ENCODE measurements around the gene ARHGEF33. TPM values are rescaled to one million over a fixed set of nuclear protein-coding genes. Genes with fewer than 3 reads are reported as not detected.

The ARHGEF33 gene
- total RNA-seq, 2 donors from 2014 or later: 0.58 TPM; not detected in 1

- ATAC-seq (replicated peaks): no peak
- H3K4me1 Mint-ChIP-seq: no peaks in the 10 kb centered on the region
- no peaks in the 10 kb centered on the region for H3K9me3 Mint-ChIP-seq
- no peaks in the 10 kb centered on the region for H3K36me3 Mint-ChIP-seq (ENCODE audit: low read depth)
- no peak overlapping the region for H3K27ac Mint-ChIP-seq
- H3K4me3 Mint-ChIP-seq: no peak overlapping the region
- no peaks in the 10 kb centered on the region for H3K27me3 Mint-ChIP-seq
Observed at GRCh38 chr2:38889045-38889444, 630 bp upstream of the ARHGEF33 start.

GRCh38 chr2:38892819-38893218 is 3.1 kb downstream of the ARHGEF33 start:
- ATAC-seq (replicated peaks): peak; percentile 45

DNA sequence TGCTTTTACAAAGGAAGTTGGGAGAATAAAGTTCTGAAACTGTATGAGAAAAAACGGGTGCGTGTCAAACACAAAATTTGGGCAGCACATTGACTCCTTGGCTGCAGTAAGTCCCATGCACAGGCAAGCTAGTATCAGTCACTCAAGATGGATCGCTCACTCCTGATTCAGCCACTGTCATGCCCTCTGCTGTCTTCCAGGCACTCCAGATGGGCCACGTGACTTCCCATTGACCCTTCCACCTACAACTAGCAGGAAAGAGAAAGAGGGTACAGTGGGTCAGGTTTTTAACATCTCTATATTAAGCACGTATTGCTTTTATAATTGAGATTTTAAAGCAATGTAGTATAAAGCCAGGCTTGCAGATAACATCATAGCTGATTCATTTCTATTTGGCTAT is 8.6 kb downstream of the ARHGEF33 start:
- Mint-ChIP-seq H3K27me3 (no peaks in the 10 kb centered on the region), H3K36me3 (ENCODE audit: low read depth) (no peaks in the 10 kb centered on the region), H3K27ac (no peak overlapping the region), H3K9me3 (no peaks in the 10 kb centered on the region), H3K4me1 (no peaks in the 10 kb centered on the region), H3K4me3 (no peak overlapping the region)
- no peak for ATAC-seq (replicated peaks)

More at GRCh38 chr2:38892819-38893218, 3.1 kb downstream of the ARHGEF33 start:
- Mint-ChIP-seq H3K4me3 (no peak overlapping the region), H3K27ac (no peak overlapping the region), H3K9me3 (no peaks in the 10 kb centered on the region), H3K4me1 (no peaks in the 10 kb centered on the region), H3K36me3 (ENCODE audit: low read depth) (no peaks in the 10 kb centered on the region), H3K27me3 (no peaks in the 10 kb centered on the region)

DNA sequence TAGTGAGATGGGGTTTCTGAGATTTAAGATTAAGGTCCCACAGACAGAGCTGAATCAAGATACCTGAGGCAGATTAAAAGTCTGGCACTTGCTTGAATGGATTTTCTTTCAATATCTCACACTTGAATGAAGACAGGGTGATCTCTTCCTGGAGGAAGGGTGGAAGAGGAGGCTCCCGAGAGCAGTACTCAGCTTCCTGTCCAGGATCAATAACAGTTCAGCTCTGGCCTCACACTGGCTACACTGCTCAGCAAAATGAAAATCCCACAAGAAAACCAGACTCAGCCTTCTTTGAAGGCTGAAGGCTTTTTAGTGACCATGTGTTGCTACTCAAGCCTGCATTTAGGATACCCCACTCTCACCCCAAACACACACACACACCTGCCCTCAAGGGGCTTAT is 11.1 kb downstream of the ARHGEF33 start:
- Mint-ChIP-seq H3K27ac (no peak overlapping the region), H3K9me3 (no peaks in the 10 kb centered on the region), H3K4me1 (no peaks in the 10 kb centered on the region), H3K27me3 (no peaks in the 10 kb centered on the region), H3K36me3 (ENCODE audit: low read depth) (no peaks in the 10 kb centered on the region), H3K4me3 (no peak overlapping the region)
- ATAC-seq (replicated peaks): no peak

GRCh38 chr2:38905251-38905650 is 15.6 kb downstream of the ARHGEF33 start:
- no peaks in the 10 kb centered on the region for H3K36me3 Mint-ChIP-seq (ENCODE audit: low read depth)
- no peak for ATAC-seq (replicated peaks)
- H3K9me3 Mint-ChIP-seq: no peaks in the 10 kb centered on the region
- peaks cover 25% of the 10 kb centered on the region for H3K4me1 Mint-ChIP-seq
- no peak overlapping the region for H3K4me3 Mint-ChIP-seq
- H3K27me3 Mint-ChIP-seq: no peaks in the 10 kb centered on the region
- H3K27ac Mint-ChIP-seq: peak overlapping the region; percentile 33

- no peaks in the 10 kb centered on the region for H3K27me3 Mint-ChIP-seq
- H3K4me1 Mint-ChIP-seq: peaks cover 25% of the 10 kb centered on the region
- no peaks in the 10 kb centered on the region for H3K36me3 Mint-ChIP-seq (ENCODE audit: low read depth)
- peak overlapping the region; percentile 84 for H3K27ac Mint-ChIP-seq
- no peaks in the 10 kb centered on the region for H3K9me3 Mint-ChIP-seq
- H3K4me3 Mint-ChIP-seq: peak overlapping the region; percentile 53
- no peak for ATAC-seq (replicated peaks)
Observed at GRCh38 chr2:38907242-38907641, 17.6 kb downstream of the ARHGEF33 start.

DNA sequence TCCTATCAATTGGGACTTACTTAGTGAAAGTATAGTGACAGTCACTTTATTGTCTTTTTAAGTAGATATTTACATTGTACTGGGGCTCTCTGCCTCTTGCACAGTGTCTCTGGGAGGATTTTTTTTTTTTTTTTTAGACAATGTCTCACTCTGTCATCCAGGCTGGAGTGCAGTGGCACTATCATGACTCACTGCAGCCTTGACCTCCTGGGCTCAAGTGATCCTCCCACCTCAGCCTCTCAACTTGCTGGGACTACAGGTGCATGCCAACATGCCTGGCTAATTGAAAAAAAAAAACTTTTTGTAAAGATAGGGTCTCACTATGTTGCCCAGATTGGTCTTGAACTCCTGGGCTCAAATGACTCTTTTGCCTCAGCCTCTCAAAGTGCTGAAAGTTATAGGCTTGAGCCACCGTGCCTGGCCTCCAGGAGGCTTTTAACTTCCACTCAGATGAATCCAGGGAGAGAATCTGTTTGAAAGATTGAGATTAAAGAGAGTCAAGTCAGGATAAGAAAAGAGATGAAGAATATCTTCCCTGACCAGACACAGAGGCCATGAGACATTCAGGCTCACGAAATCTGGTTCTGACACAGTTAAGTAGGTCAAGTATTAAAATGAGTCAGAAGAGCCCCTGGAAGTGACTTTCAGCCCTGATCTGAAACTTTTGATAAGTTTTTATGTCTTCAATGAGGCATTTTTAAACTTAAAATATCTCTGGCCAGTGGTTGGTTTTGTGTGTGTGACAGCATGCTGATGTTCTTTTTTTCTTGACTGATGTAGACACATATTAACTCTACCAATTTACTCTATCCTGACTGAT is 18.3 kb downstream of the ARHGEF33 start:
- Mint-ChIP-seq H3K4me1 (peaks cover 25% of the 10 kb centered on the region), H3K4me3 (peak overlapping the region; percentile 53), H3K27me3 (no peaks in the 10 kb centered on the region), H3K9me3 (no peaks in the 10 kb centered on the region), H3K27ac (peak overlapping the region; percentile 84), H3K36me3 (ENCODE audit: low read depth) (no peaks in the 10 kb centered on the region)
- ATAC-seq (replicated peaks): peak; percentile 92

DNA sequence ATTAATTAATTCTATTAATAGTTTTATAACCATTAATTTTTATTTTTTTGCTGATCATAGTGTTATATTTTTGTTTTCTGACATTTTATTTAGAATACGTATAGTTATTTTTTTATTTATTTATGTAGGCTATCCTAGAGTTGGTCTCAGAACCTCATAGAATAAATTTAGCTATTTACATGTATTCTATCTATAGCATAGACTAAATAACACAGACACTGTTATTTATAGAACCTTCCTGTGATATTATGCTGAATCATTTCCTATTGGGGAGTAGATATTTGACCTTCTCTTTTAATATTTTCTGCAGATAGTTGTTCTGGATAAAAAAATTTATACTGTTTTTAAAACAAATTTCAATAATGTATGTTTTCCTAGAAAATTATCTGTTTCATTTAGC is 20.2 kb downstream of the ARHGEF33 start:
- Mint-ChIP-seq H3K36me3 (ENCODE audit: low read depth) (no peaks in the 10 kb centered on the region), H3K27me3 (no peaks in the 10 kb centered on the region)

DNA sequence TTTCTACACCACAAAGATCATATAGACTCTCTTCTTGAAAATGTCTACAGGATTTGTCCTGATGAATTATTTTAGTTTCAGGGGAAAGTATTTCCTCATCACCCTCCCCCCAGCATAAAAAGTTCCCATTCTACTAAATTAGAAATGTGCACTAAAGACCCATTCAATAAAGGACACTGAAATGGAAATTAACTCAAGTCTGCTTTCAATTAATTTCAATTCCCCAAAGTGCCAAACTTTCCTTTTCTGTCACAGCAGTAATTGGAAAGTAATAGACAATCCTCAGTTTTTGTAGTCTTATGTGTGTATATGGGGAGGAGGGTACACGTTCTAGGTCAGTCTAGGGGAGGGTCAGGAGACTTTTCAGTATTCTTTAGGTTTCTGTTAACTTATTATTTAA is 21.5 kb downstream of the ARHGEF33 start:
- H3K9me3 Mint-ChIP-seq: no peaks in the 10 kb centered on the region
- no peaks in the 10 kb centered on the region for H3K27me3 Mint-ChIP-seq
- H3K4me1 Mint-ChIP-seq: peaks cover 25% of the 10 kb centered on the region
- H3K27ac Mint-ChIP-seq: peak overlapping the region; percentile 4
- no peaks in the 10 kb centered on the region for H3K36me3 Mint-ChIP-seq (ENCODE audit: low read depth)
- no peak for ATAC-seq (replicated peaks)
- H3K4me3 Mint-ChIP-seq: no peak overlapping the region

More for the DNA sequence above, 20.2 kb downstream of the ARHGEF33 start:
- Mint-ChIP-seq H3K9me3 (no peaks in the 10 kb centered on the region), H3K27ac (no peak overlapping the region), H3K4me1 (peaks cover 25% of the 10 kb centered on the region), H3K4me3 (no peak overlapping the region)
- no peak for ATAC-seq (replicated peaks)

- no peak for ATAC-seq (replicated peaks)
Observed at GRCh38 chr2:38912619-38913018, 22.9 kb downstream of the ARHGEF33 start.

GRCh38 chr2:38922389-38922788 is 32.7 kb downstream of the ARHGEF33 start:
- Mint-ChIP-seq H3K4me1 (no peaks in the 10 kb centered on the region), H3K36me3 (ENCODE audit: low read depth) (no peaks in the 10 kb centered on the region), H3K27me3 (no peaks in the 10 kb centered on the region), H3K27ac (no peak overlapping the region), H3K4me3 (no peak overlapping the region), H3K9me3 (no peaks in the 10 kb centered on the region)
- no peak for ATAC-seq (replicated peaks)

More at GRCh38 chr2:38912619-38913018, 22.9 kb downstream of the ARHGEF33 start:
- Mint-ChIP-seq H3K27me3 (no peaks in the 10 kb centered on the region), H3K27ac (no peak overlapping the region), H3K9me3 (no peaks in the 10 kb centered on the region), H3K4me3 (no peak overlapping the region), H3K4me1 (peaks cover 14% of the 10 kb centered on the region), H3K36me3 (ENCODE audit: low read depth) (no peaks in the 10 kb centered on the region)

DNA sequence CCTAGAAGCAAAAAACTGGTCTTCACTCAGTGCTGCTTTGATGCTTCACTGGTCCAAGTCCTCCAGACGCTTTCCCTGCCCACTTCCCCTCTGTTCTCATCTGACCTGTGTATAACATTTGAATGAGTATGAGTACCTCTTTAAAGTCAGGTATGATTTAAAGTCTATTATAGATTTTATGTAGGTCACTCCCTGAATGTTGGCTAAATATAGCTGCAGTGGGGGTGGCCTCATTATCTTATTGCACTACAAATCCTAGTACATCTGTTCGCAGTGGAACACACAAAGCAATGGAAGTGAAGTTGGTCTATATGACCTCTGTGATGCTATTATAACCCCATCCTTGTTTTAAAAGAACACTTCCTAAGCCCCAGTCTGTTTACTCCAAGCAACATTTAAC is 33.2 kb downstream of the ARHGEF33 start:
- ATAC-seq (replicated peaks): no peak
- Mint-ChIP-seq H3K27ac (no peak overlapping the region), H3K4me1 (no peaks in the 10 kb centered on the region), H3K27me3 (no peaks in the 10 kb centered on the region), H3K36me3 (ENCODE audit: low read depth) (no peaks in the 10 kb centered on the region), H3K9me3 (no peaks in the 10 kb centered on the region), H3K4me3 (no peak overlapping the region)

DNA sequence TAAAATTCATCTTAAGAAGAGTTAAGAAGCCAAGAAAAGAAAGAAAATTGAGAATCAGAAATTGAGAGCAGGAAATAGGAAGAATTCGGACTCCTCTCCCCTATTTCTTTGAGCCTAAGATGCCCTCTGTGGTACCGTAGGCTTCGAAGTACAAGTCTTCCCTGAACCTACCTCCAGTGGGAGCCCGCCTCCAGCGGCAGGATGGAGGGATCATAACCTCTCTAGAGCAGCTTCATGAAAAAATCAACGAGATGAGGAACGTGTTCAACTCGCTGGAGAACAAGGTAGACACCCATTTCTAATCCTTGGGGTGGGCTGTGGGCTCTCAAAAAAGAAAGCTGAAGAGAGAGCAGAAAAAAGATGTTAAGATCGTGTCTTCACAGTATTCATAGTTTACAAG is 36.3 kb downstream of the ARHGEF33 start:
- H3K4me1 Mint-ChIP-seq: no peaks in the 10 kb centered on the region
- no peaks in the 10 kb centered on the region for H3K36me3 Mint-ChIP-seq (ENCODE audit: low read depth)
- no peak overlapping the region for H3K27ac Mint-ChIP-seq
- no peak overlapping the region for H3K4me3 Mint-ChIP-seq
- no peaks in the 10 kb centered on the region for H3K27me3 Mint-ChIP-seq
- H3K9me3 Mint-ChIP-seq: no peaks in the 10 kb centered on the region
- ATAC-seq (replicated peaks): no peak

GRCh38 chr2:38930600-38930999 is 40.9 kb downstream of the ARHGEF33 start:
- Mint-ChIP-seq H3K4me1 (peaks cover 2% of the 10 kb centered on the region), H3K27ac (no peak overlapping the region), H3K9me3 (no peaks in the 10 kb centered on the region), H3K36me3 (ENCODE audit: low read depth) (no peaks in the 10 kb centered on the region), H3K4me3 (no peak overlapping the region), H3K27me3 (peaks cover 1% of the 10 kb centered on the region)
- ATAC-seq (replicated peaks): no peak

DNA sequence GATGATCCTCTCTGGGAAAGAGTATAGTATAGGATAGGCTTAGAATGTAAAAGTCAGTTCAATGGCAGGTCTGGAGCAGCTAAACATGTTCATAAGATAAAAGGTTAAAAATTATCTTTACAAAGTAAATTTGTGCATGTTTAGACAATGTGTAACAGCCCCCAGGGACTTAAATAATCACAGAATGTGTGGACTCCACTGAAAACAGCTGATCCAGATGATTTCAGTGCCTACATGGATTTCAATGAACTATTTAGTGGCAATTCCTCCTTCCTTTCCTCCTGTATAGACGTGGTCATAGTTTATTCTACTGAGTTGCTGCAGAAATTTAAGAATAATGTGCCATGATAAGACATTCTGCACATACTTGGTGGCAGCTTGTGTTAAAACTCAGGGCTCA is 42.9 kb downstream of the ARHGEF33 start:
- Mint-ChIP-seq H3K27me3 (peaks cover 5% of the 10 kb centered on the region), H3K4me3 (no peak overlapping the region), H3K9me3 (no peaks in the 10 kb centered on the region), H3K36me3 (ENCODE audit: low read depth) (no peaks in the 10 kb centered on the region), H3K4me1 (peaks cover 6% of the 10 kb centered on the region), H3K27ac (no peak overlapping the region)
- ATAC-seq (replicated peaks): no peak
